ENCODE data around the gene NXPH1. TPM values are rescaled to one million over a fixed set of nuclear protein-coding genes. Genes with fewer than 3 reads are reported as not detected.

NXPH1 gene
- total and polyA plus RNA-seq, 9 of the 15 experiments (the other 6 are each of a cell fraction or from before 2014, with no cell fraction given), result 0.16 TPM; not detected in 8

DNA sequence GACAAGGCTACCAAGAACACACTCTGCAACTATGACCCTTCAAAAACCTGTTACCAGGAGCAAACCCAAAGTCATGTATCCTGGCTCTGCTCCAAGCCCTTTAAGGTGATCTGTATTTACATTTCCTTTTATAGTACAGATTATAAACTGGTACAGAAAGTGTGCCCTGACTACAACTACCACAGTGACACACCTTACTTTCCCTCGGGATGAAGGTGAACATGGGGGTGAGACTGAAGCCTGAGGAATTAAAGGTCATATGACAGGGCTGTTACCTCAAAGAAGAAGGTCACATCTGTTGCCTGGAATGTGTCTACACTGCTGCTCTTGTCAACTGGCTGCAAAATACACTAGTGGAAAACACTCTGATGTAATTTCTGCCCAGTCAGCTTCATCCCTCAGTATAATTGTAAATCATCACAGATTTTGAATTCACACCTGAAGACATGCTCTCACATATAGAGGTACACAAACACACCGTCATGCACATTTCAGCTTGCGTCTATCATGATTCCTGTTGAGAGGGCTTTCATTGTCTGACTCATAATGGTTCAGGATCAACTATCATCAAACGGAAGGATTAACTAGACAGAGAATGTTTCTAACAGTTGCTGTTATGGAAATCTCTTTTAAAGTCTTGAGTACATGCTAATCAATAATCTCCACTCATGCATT lies 318.3 kb downstream of the NXPH1 start (continued):
- TF ChIP-seq SMARCA4 (IDR thresholded peaks at IDR 0.05) (0 out of 2 replicates have a peak, but pooled peaks have one; percentile 48), SNIP1 (IDR thresholded peaks at IDR 0.05; ENCODE audit: low read depth) (no peak), ZBTB5 (IDR thresholded peaks at IDR 0.05) (no peak), CHD2 (IDR thresholded peaks at IDR 0.05; ENCODE audit: low read depth, low read length) (no peak), MCM2 (IDR thresholded peaks at IDR 0.05; ENCODE audit: low read depth) (no peak), STAG1 (CRISPR knock-in tag; IDR thresholded peaks at IDR 0.05; ENCODE audit: borderline replicate concordance) (no peak), KDM1A (IDR thresholded peaks at IDR 0.05) (no peak), KDM2B (CRISPR knock-in tag; IDR thresholded peaks at IDR 0.05) (no peak), MTA2 (IDR thresholded peaks at IDR 0.05; ENCODE audit: low read depth) (no peak), TBL1XR1 (IDR thresholded peaks at IDR 0.05; ENCODE audit: low read length in 2 of 2) (no peak), PCBP2 (IDR thresholded peaks at IDR 0.05; ENCODE audit: low read depth, low read length, poor library complexity, severe bottlenecking) (no peak), PKNOX1 (IDR thresholded peaks at IDR 0.05) (peak; percentile 47; the same call in 1 of the 2 replicates), MAFG (tag; conservative IDR thresholded peaks at IDR 0.05) (peak; percentile 67), FOXJ3 (CRISPR knock-in tag; IDR thresholded peaks at IDR 0.05) (no peak), KHSRP (IDR thresholded peaks at IDR 0.05) (no peak), FOXP1 (CRISPR knock-in tag; IDR thresholded peaks at IDR 0.05) (no peak), ZNF217 (CRISPR knock-in tag; IDR thresholded peaks at IDR 0.05) (no peak), KLF10 (CRISPR knock-in tag; IDR thresholded peaks at IDR 0.05) (no peak), NELFE (IDR thresholded peaks at IDR 0.05; ENCODE audit: insufficient read depth, insufficient read length) (no peak), ESRRA (IDR thresholded peaks at IDR 0.05; ENCODE audit: borderline replicate concordance, low read depth) (peak; percentile 63), XRCC4 (IDR thresholded peaks at IDR 0.05; ENCODE audit: extremely low read depth, insufficient read depth, insufficient read length) (no peak), TEAD4 (IDR thresholded peaks at IDR 0.05; ENCODE audit: low read length) (0 out of 2 replicates have a peak, but pooled peaks have one; percentile 35), TEAD4 (CRISPR knock-in tag; IDR thresholded peaks at IDR 0.05; ENCODE audit: borderline replicate concordance) (no peak), STAT5B (CRISPR knock-in tag; IDR thresholded peaks at IDR 0.05) (no peak), ZNF644 (tag; IDR thresholded peaks at IDR 0.05; ENCODE audit: low read depth) (no peak), ZBTB8A (IDR thresholded peaks at IDR 0.05; ENCODE audit: partially characterized antibody) (no peak)
- TF ChIP-seq, protein P1, sequence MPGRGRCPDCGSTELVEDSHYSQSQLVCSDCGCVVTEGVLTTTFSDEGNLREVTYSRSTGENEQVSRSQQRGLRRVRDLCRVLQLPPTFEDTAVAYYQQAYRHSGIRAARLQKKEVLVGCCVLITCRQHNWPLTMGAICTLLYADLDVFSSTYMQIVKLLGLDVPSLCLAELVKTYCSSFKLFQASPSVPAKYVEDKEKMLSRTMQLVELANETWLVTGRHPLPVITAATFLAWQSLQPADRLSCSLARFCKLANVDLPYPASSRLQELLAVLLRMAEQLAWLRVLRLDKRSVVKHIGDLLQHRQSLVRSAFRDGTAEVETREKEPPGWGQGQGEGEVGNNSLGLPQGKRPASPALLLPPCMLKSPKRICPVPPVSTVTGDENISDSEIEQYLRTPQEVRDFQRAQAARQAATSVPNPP (IDR thresholded peaks at IDR 0.05; ENCODE audit: borderline replicate concordance, insufficient read depth, insufficient read length), result no peak
